ENCODE measurements around the gene CEPT1.
A peak's percentile ranks its signal among the peaks of the same experiment; 100 is the strongest.
"Not testable (repeated sequence)": the region's sequence is repeated elsewhere in the genome, so short reads cannot be mapped to it uniquely, and the experiment has no call there.

The CEPT1 gene

GRCh38 chr1:111139956-111140679 lies at the start of gene CEPT1, which contains the start of gene DRAM2:
TSS of gene CEPT1 (plus strand) at chr1:111140223. CDS start at chr1:111147715, 7,492 bp downstream.
TSS of gene DRAM2 (minus strand) at chr1:111140093. CDS start at chr1:111131554, 8,539 bp downstream.
- peak; percentile 81 for DNase-seq (ENCODE audit: low read depth)

- DNase-seq (ENCODE audit: low read depth) = not testable (repeated sequence)
Observed at GRCh38 chr1:111095421-111095820, 44.6 kb upstream of the CEPT1 start.

GRCh38 chr1:111097356-111098099 lies 42.5 kb upstream of the CEPT1 start:
- DNase-seq (ENCODE audit: low read depth) = no peak

- no peak for DNase-seq (ENCODE audit: low read depth)
Observed at GRCh38 chr1:111099289-111099688, 40.7 kb upstream of the CEPT1 start.

- DNase-seq (ENCODE audit: low read depth) = no peak
Observed at GRCh38 chr1:111101854-111102642, 38.0 kb upstream of the CEPT1 start.

- DNase-seq (ENCODE audit: low read depth) = no peak
Observed at GRCh38 chr1:111104981-111105380, 35.0 kb upstream of the CEPT1 start.

GRCh38 chr1:111110197-111110899 lies 29.7 kb upstream of the CEPT1 start:
- DNase-seq (ENCODE audit: low read depth) = no peak

- no peak for DNase-seq (ENCODE audit: low read depth)
Observed at GRCh38 chr1:111116496-111116895, 23.5 kb upstream of the CEPT1 start.

- DNase-seq (ENCODE audit: low read depth) = no peak
Observed at GRCh38 chr1:111126354-111126753, 13.7 kb upstream of the CEPT1 start.

- no peak for DNase-seq (ENCODE audit: low read depth)
Observed at GRCh38 chr1:111127923-111128643, 11.9 kb upstream of the CEPT1 start.

GRCh38 chr1:111129376-111129775 lies 10.6 kb upstream of the CEPT1 start:
- DNase-seq (ENCODE audit: low read depth) = no peak

GRCh38 chr1:111131693-111132092 lies 8.3 kb upstream of the CEPT1 start:
- DNase-seq (ENCODE audit: low read depth) = no peak

GRCh38 chr1:111133866-111134265 lies 6.2 kb upstream of the CEPT1 start:
- DNase-seq (ENCODE audit: low read depth) = no peak

GRCh38 chr1:111139324-111139955 lies 583 bp upstream of the CEPT1 start:
- DNase-seq (ENCODE audit: low read depth) = no peak

GRCh38 chr1:111140680-111140967 lies 601 bp downstream of the CEPT1 start:
- no peak for DNase-seq (ENCODE audit: low read depth)

- no peak for DNase-seq (ENCODE audit: low read depth)
Observed at GRCh38 chr1:111141245-111142220, 1.5 kb downstream of the CEPT1 start.

GRCh38 chr1:111142356-111142975 lies 2.4 kb downstream of the CEPT1 start:
- DNase-seq (ENCODE audit: low read depth) = no peak

GRCh38 chr1:111145542-111145941 lies 5.5 kb downstream of the CEPT1 start:
- no peak for DNase-seq (ENCODE audit: low read depth)

All from activated T-helper 1 cell treated with Interleukin-2 at 50 U/mL for 16 hours (primary cell).